RPMI7951 (cell line): ENCODE results near the gene WNT5A. TPM values are rescaled to one million over a fixed set of nuclear protein-coding genes. Genes with fewer than 3 reads are reported as not detected.

ENCODE experiments used
- DNase-seq: peaks from one replicate; pipeline ENCODE4 v3.0.0-alpha.2; 2012; ENCODE audit warnings: low read depth
- total RNA-seq: library from RNA; depleted of rRNA; stranded (reverse); fragments of >200 nt; shearing (Covaris generic); gene quantifications from 2 replicates; pipeline ENCODE4 v1.2.3, GENCODE V29; 2014

WNT5A gene
- total RNA-seq, 1 experiment from 2014 or later: 193 TPM

GRCh38 chr3:55481744-55482495 lies 5.2 kb downstream of the WNT5A start:
- DNase-seq: peak; percentile 51

- peak; percentile 89 for DNase-seq
These were observed 6.0 kb downstream of the WNT5A start for GRCh38 chr3:55480911-55481743.

GRCh38 chr3:55477306-55478303 lies 9.5 kb downstream of the WNT5A start:
- DNase-seq: peak; percentile 76

GRCh38 chr3:55476515-55476914 lies 10.6 kb downstream of the WNT5A start:
- DNase-seq: peak; percentile 93

GRCh38 chr3:55474213-55474632 lies 12.9 kb downstream of the WNT5A start:
- no peak for DNase-seq

- DNase-seq: no peak
These were observed 13.3 kb downstream of the WNT5A start for GRCh38 chr3:55473788-55474187.

- DNase-seq: peak; percentile 65
These were observed 15.4 kb downstream of the WNT5A start for GRCh38 chr3:55471522-55472280.

- DNase-seq: no peak
These were observed 16.0 kb downstream of the WNT5A start for GRCh38 chr3:55471084-55471483.

- no peak for DNase-seq
These were observed 17.1 kb downstream of the WNT5A start for GRCh38 chr3:55469957-55470526.

- DNase-seq: peak; percentile 79
These were observed 18.9 kb downstream of the WNT5A start for GRCh38 chr3:55468251-55468650.

- peak; percentile 80 for DNase-seq
These were observed 20.0 kb downstream of the WNT5A start for GRCh38 chr3:55467099-55467498.

- DNase-seq: no peak
These were observed 20.6 kb downstream of the WNT5A start for GRCh38 chr3:55466526-55466925.

- peak; percentile 94 for DNase-seq
These were observed 25.2 kb downstream of the WNT5A start for GRCh38 chr3:55461896-55462295.

GRCh38 chr3:55459838-55460237 lies 27.3 kb downstream of the WNT5A start:
- DNase-seq: no peak

- peak; percentile 87 for DNase-seq
These were observed 28.8 kb downstream of the WNT5A start for GRCh38 chr3:55458181-55458790.

GRCh38 chr3:55455915-55456314 lies 31.2 kb downstream of the WNT5A start:
- DNase-seq: peak; percentile 73

GRCh38 chr3:55454611-55455010 lies 32.5 kb downstream of the WNT5A start:
- peak; percentile 91 for DNase-seq

GRCh38 chr3:55453886-55454496 lies 33.1 kb downstream of the WNT5A start:
- no peak for DNase-seq

GRCh38 chr3:55452886-55453285 lies 34.2 kb downstream of the WNT5A start:
- DNase-seq: no peak

- DNase-seq: no peak
These were observed 37.6 kb downstream of the WNT5A start for GRCh38 chr3:55449527-55449926.
